ENCODE measurements around the gene MBNL1.

DNA sequence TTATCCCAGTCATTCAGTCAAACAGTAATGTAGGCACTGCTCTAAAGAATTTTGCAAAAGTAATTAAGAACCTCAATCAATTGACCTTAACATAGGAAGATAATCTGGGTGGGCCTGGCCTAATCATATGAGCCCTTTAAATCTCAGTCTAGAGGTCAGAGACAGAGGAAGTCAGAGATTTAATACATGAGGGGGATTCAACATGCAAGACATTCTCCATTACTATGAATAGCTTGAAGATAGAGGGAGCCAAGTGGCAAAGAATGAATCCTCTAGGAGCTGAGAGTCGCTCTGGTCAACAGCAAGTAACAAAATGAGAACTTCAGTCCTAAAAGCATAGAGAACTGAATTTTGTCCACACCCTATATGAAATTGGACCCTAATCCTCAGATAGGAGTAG is 39.0 kb upstream of the MBNL1 start:
- TF ChIP-seq, protein P1, sequence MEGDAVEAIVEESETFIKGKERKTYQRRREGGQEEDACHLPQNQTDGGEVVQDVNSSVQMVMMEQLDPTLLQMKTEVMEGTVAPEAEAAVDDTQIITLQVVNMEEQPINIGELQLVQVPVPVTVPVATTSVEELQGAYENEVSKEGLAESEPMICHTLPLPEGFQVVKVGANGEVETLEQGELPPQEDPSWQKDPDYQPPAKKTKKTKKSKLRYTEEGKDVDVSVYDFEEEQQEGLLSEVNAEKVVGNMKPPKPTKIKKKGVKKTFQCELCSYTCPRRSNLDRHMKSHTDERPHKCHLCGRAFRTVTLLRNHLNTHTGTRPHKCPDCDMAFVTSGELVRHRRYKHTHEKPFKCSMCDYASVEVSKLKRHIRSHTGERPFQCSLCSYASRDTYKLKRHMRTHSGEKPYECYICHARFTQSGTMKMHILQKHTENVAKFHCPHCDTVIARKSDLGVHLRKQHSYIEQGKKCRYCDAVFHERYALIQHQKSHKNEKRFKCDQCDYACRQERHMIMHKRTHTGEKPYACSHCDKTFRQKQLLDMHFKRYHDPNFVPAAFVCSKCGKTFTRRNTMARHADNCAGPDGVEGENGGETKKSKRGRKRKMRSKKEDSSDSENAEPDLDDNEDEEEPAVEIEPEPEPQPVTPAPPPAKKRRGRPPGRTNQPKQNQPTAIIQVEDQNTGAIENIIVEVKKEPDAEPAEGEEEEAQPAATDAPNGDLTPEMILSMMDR (IDR thresholded peaks at IDR 0.05): no peak
- no peak for TF ChIP-seq ZFX (IDR thresholded peaks at IDR 0.05; ENCODE audit: borderline replicate concordance)
